ENCODE measurements around the gene DIO3.

- TF ChIP-seq CTCF (IDR thresholded peaks at IDR 0.05; ENCODE audit: borderline replicate concordance, extremely low read depth, low read length, poor library complexity, severe bottlenecking): no peak
- TF ChIP-seq EZH2 (IDR thresholded peaks at IDR 0.05; ENCODE audit: borderline replicate concordance, low read depth, low read length, severe bottlenecking): no peak
Observed at GRCh38 chr14:101598159-101598558, 36.9 kb downstream of the DIO3 start.

Data from DND-41 (cell line).